T-helper 1 cell treated with Interleukin-12 subunit alpha and Interleukin-12 subunit beta and Interleukin-4 antibody, amounts not matched to agents 30 μg/mL and 1 μg/mL, for 36 hours (primary cell): ENCODE data around the gene ALMS1.

Source experiments
- H3K27ac Mint-ChIP-seq: one replicate; pipeline ENCODE4 v1.8.0; 2021; ENCODE audit warnings: mild to moderate bottlenecking, mixed read lengths
- H3K27me3 Mint-ChIP-seq: one replicate; pipeline ENCODE4 v1.8.0; 2021; ENCODE audit warnings: low read depth, mixed read lengths
- H3K36me3 Mint-ChIP-seq: one replicate; pipeline ENCODE4 v1.8.0; 2021; ENCODE audit warnings: low read depth, mixed read lengths
- H3K4me1 Mint-ChIP-seq: one replicate; pipeline ENCODE4 v1.8.0; 2021; ENCODE audit warnings: low read depth, mixed read lengths
- H3K4me3 Mint-ChIP-seq: one replicate; pipeline ENCODE4 v1.8.0; 2021; ENCODE audit warnings: mild to moderate bottlenecking, moderate library complexity, mixed read lengths
- H3K9me3 Mint-ChIP-seq: one replicate; pipeline ENCODE4 v1.8.0; 2021; ENCODE audit warnings: mixed read lengths

ALMS1 gene

GRCh38 chr2:73374269-73374668 is 11.4 kb upstream of the ALMS1 start:
- peaks cover 18% of the 10 kb centered on the region for H3K27me3 Mint-ChIP-seq
- H3K4me3 Mint-ChIP-seq, result no peak overlapping the region
- H3K4me1 Mint-ChIP-seq, result no peaks in the 10 kb centered on the region
- H3K9me3 Mint-ChIP-seq, result peaks cover 6% of the 10 kb centered on the region
- H3K27ac Mint-ChIP-seq, result no peak overlapping the region
- no peaks in the 10 kb centered on the region for H3K36me3 Mint-ChIP-seq

GRCh38 chr2:73376681-73377080 is 9.0 kb upstream of the ALMS1 start:
- Mint-ChIP-seq H3K27ac (no peak overlapping the region), H3K9me3 (peaks cover 6% of the 10 kb centered on the region), H3K36me3 (no peaks in the 10 kb centered on the region), H3K4me1 (no peaks in the 10 kb centered on the region), H3K4me3 (no peak overlapping the region), H3K27me3 (peaks cover 26% of the 10 kb centered on the region)

- H3K4me3 Mint-ChIP-seq, result no peak overlapping the region
- no peaks in the 10 kb centered on the region for H3K9me3 Mint-ChIP-seq
- no peak overlapping the region for H3K27ac Mint-ChIP-seq
- H3K27me3 Mint-ChIP-seq, result peaks cover 23% of the 10 kb centered on the region
- no peaks in the 10 kb centered on the region for H3K36me3 Mint-ChIP-seq
- H3K4me1 Mint-ChIP-seq, result peaks cover 20% of the 10 kb centered on the region
Measured at GRCh38 chr2:73383036-73383435, 2.6 kb upstream of the ALMS1 start.

GRCh38 chr2:73385123-73385503 is 523 bp upstream of the ALMS1 start:
- peaks cover 27% of the 10 kb centered on the region for H3K4me1 Mint-ChIP-seq
- H3K27ac Mint-ChIP-seq, result peak overlapping the region; percentile 87
- H3K27me3 Mint-ChIP-seq, result peaks cover 23% of the 10 kb centered on the region
- no peaks in the 10 kb centered on the region for H3K9me3 Mint-ChIP-seq
- H3K36me3 Mint-ChIP-seq, result no peaks in the 10 kb centered on the region
- H3K4me3 Mint-ChIP-seq, result peak overlapping the region; percentile 81

GRCh38 chr2:73386342-73386868 is 769 bp downstream of the ALMS1 start:
- no peaks in the 10 kb centered on the region for H3K36me3 Mint-ChIP-seq
- H3K4me1 Mint-ChIP-seq, result peaks cover 27% of the 10 kb centered on the region
- peaks cover 17% of the 10 kb centered on the region for H3K27me3 Mint-ChIP-seq
- H3K27ac Mint-ChIP-seq, result peak overlapping the region; percentile 89
- no peaks in the 10 kb centered on the region for H3K9me3 Mint-ChIP-seq
- H3K4me3 Mint-ChIP-seq, result peak overlapping the region; percentile 90

GRCh38 chr2:73386894-73387636 is 1.4 kb downstream of the ALMS1 start:
- H3K27me3 Mint-ChIP-seq, result peaks cover 11% of the 10 kb centered on the region
- peak overlapping the region; percentile 90 for H3K4me3 Mint-ChIP-seq
- H3K4me1 Mint-ChIP-seq, result peaks cover 27% of the 10 kb centered on the region
- H3K27ac Mint-ChIP-seq, result no peak overlapping the region
- no peaks in the 10 kb centered on the region for H3K36me3 Mint-ChIP-seq
- no peaks in the 10 kb centered on the region for H3K9me3 Mint-ChIP-seq

GRCh38 chr2:73402386-73403103 is 16.9 kb downstream of the ALMS1 start:
- Mint-ChIP-seq H3K27me3 (no peaks in the 10 kb centered on the region), H3K36me3 (peaks cover 32% of the 10 kb centered on the region), H3K9me3 (peaks cover 47% of the 10 kb centered on the region), H3K4me1 (peaks cover 3% of the 10 kb centered on the region), H3K4me3 (no peak overlapping the region), H3K27ac (no peak overlapping the region)

GRCh38 chr2:73403237-73403636 is 17.6 kb downstream of the ALMS1 start:
- Mint-ChIP-seq H3K27ac (no peak overlapping the region), H3K4me1 (peaks cover 3% of the 10 kb centered on the region), H3K4me3 (no peak overlapping the region), H3K36me3 (peaks cover 31% of the 10 kb centered on the region), H3K27me3 (no peaks in the 10 kb centered on the region), H3K9me3 (peaks cover 41% of the 10 kb centered on the region)

- Mint-ChIP-seq H3K36me3 (peaks cover 26% of the 10 kb centered on the region), H3K4me3 (no peak overlapping the region), H3K27me3 (no peaks in the 10 kb centered on the region), H3K27ac (no peak overlapping the region), H3K4me1 (peaks cover 3% of the 10 kb centered on the region), H3K9me3 (peaks cover 33% of the 10 kb centered on the region)
Measured at GRCh38 chr2:73404409-73404808, 18.8 kb downstream of the ALMS1 start.

- Mint-ChIP-seq H3K36me3 (peaks cover 13% of the 10 kb centered on the region), H3K4me3 (no peak overlapping the region), H3K9me3 (peaks cover 30% of the 10 kb centered on the region), H3K27ac (no peak overlapping the region), H3K27me3 (no peaks in the 10 kb centered on the region), H3K4me1 (no peaks in the 10 kb centered on the region)
Measured at GRCh38 chr2:73406996-73407395, 21.4 kb downstream of the ALMS1 start.

GRCh38 chr2:73408198-73408597 is 22.6 kb downstream of the ALMS1 start:
- H3K4me3 Mint-ChIP-seq, result no peak overlapping the region
- H3K4me1 Mint-ChIP-seq, result no peaks in the 10 kb centered on the region
- peaks cover 11% of the 10 kb centered on the region for H3K36me3 Mint-ChIP-seq
- H3K27ac Mint-ChIP-seq, result no peak overlapping the region
- H3K9me3 Mint-ChIP-seq, result peaks cover 23% of the 10 kb centered on the region
- H3K27me3 Mint-ChIP-seq, result no peaks in the 10 kb centered on the region

GRCh38 chr2:73414696-73415095 is 29.1 kb downstream of the ALMS1 start:
- Mint-ChIP-seq H3K9me3 (no peaks in the 10 kb centered on the region), H3K36me3 (peaks cover 4% of the 10 kb centered on the region), H3K27ac (no peak overlapping the region), H3K4me1 (no peaks in the 10 kb centered on the region), H3K4me3 (no peak overlapping the region), H3K27me3 (no peaks in the 10 kb centered on the region)

- no peaks in the 10 kb centered on the region for H3K9me3 Mint-ChIP-seq
- H3K4me3 Mint-ChIP-seq, result no peak overlapping the region
- H3K36me3 Mint-ChIP-seq, result peaks cover 5% of the 10 kb centered on the region
- H3K27me3 Mint-ChIP-seq, result no peaks in the 10 kb centered on the region
- H3K27ac Mint-ChIP-seq, result no peak overlapping the region
- no peaks in the 10 kb centered on the region for H3K4me1 Mint-ChIP-seq
Measured at GRCh38 chr2:73415906-73416305, 30.3 kb downstream of the ALMS1 start.

- Mint-ChIP-seq H3K27ac (no peak overlapping the region), H3K4me3 (no peak overlapping the region), H3K36me3 (peaks cover 2% of the 10 kb centered on the region), H3K27me3 (no peaks in the 10 kb centered on the region), H3K9me3 (no peaks in the 10 kb centered on the region), H3K4me1 (no peaks in the 10 kb centered on the region)
Measured at GRCh38 chr2:73418343-73418742, 32.7 kb downstream of the ALMS1 start.

- Mint-ChIP-seq H3K27ac (no peak overlapping the region), H3K27me3 (no peaks in the 10 kb centered on the region), H3K4me1 (no peaks in the 10 kb centered on the region), H3K4me3 (no peak overlapping the region), H3K9me3 (no peaks in the 10 kb centered on the region), H3K36me3 (peaks cover 7% of the 10 kb centered on the region)
Measured at GRCh38 chr2:73423913-73424312, 38.3 kb downstream of the ALMS1 start.
